HepG2 (cell line): ENCODE data around the gene ZNF20. TPM values are rescaled to one million over a fixed set of nuclear protein-coding genes. Genes with fewer than 3 reads are reported as not detected.

Experiments used
- ATAC-seq: fragments of 200-7000 bp; cut with Tn5 transposase; 3 replicates; pipeline ENCODE4 v1.9.1; 2020; ENCODE audit warnings: mild to moderate bottlenecking, moderate library complexity
- BruUV-seq: library from RNA; stranded (reverse); fragments of 400-500 nt; replicated peaks from 2 replicates; lab custom pipeline; 2021; lab: Mats Ljungman, UMichigan
- CTCF ChIA-PET: fragments of 300-600 bp; formaldehyde crosslinking; extraction: SDS; loops from one replicate; lab custom pipeline; 2021; ENCODE audit warnings: low total read pairs, inconsistent platforms, low intra/inter-chr PET ratio; lab: Yijun Ruan, JAX
- POLR2A ChIA-PET: fragments of 350-600 bp; sonication (Branson Sonifier 250); formaldehyde crosslinking; loops from one replicate; lab custom pipeline; 2020; ENCODE audit warnings: antibody characterized with exemption, inconsistent platforms; lab: Yijun Ruan, JAX
- DNase-seq: peaks from one replicate; pipeline ENCODE4 v3.0.0-alpha.2; 2015; ENCODE audit warnings: low spot score
- FAIRE-seq: peaks from 3 replicates; lab custom pipeline; 2011; peaks lifted over from hg19 to GRCh38; lab: Jason Lieb, UNC
- H2AFZ ChIP-seq: one replicate; pipeline ENCODE4 v1.6.1; 2011; ENCODE audit warnings: low read length, inconsistent platforms
- H3K27ac ChIP-seq: fragments of 300-600 bp; 3 replicates; pipeline ENCODE4 v1.8.0; 2011; ENCODE audit warnings: mixed run types, mild to moderate bottlenecking, mixed read lengths, low read length, inconsistent platforms; ENCODE audit not compliant: insufficient read depth; ENCODE audit errors: extremely low read length
- H3K27me3 ChIP-seq, 2 experiments: fragments of 200-600 bp in 1 of 2; 2 replicates in 1 of 2; 3 replicates in 1 of 2; pipeline versions ENCODE4 v1.6.0 to v1.8.0; 2011; ENCODE audit warnings: low read length in 2 of 2, mild to moderate bottlenecking in 2 of 2, moderate library complexity in 2 of 2, inconsistent platforms in 1 of 2; ENCODE audit not compliant: insufficient read depth in 2 of 2, control insufficient read depth in 1 of 2
- H3K36me3 ChIP-seq, 2 experiments: fragments of 200-600 bp in 1 of 2; replicated peaks in 1 of 2; 2 replicates in 1 of 2; 3 replicates in 1 of 2; pipeline versions ENCODE4 v1.5.1 to v1.8.0; 2011; ENCODE audit warnings: low read length in 2 of 2, inconsistent platforms in 1 of 2; ENCODE audit not compliant: insufficient read depth in 2 of 2, control insufficient read depth in 1 of 2
- H3K4me1 ChIP-seq: 2 replicates; pipeline ENCODE4 v1.5.1; 2012; ENCODE audit warnings: low read length, inconsistent platforms; ENCODE audit not compliant: insufficient read depth
- H3K4me2 ChIP-seq: 2 replicates; pipeline ENCODE4 v1.6.0; 2011; ENCODE audit warnings: low read depth, low read length, inconsistent platforms
- H3K4me3 ChIP-seq, 3 experiments: fragments of 200-600 bp in 1 of 3; sonication (generic), shearing (Covaris generic) in 1 of 3; replicated peaks in 1 of 3; 2 replicates each; pipeline ENCODE4 v1.5.1; 2011 to 2016; ENCODE audit warnings: low read length in 3 of 3, inconsistent platforms in 2 of 3, low read depth in 2 of 3, mild to moderate bottlenecking in 2 of 3, control low read depth in 1 of 3, mixed read lengths in 1 of 3; ENCODE audit not compliant: insufficient read depth in 1 of 3
- H3K79me2 ChIP-seq: one replicate; pipeline ENCODE4 v1.6.1; 2011; ENCODE audit warnings: low read length, inconsistent platforms; ENCODE audit not compliant: insufficient read depth
- H3K9ac ChIP-seq: 2 replicates; pipeline ENCODE4 v1.6.0; 2011; ENCODE audit warnings: mild to moderate bottlenecking, low read depth, low read length, inconsistent platforms; ENCODE audit not compliant: insufficient read depth
- H3K9me3 ChIP-seq: 2 replicates; pipeline ENCODE4 v1.5.1; 2012; ENCODE audit warnings: mild to moderate bottlenecking, low read length
- H4K20me1 ChIP-seq: 2 replicates; pipeline ENCODE4 v1.6.0; 2011; ENCODE audit warnings: inconsistent platforms, mild to moderate bottlenecking, low read length, moderate library complexity; ENCODE audit not compliant: insufficient read depth
- ARNT2 ChIP-seq: sonication (generic); formaldehyde crosslinking; IDR thresholded peaks from 2 replicates; pipeline ENCODE4 v1.8.0; 2022; ENCODE audit warnings: mild to moderate bottlenecking, low read depth, missing genetic modification reagents, moderate library complexity
- HNRNPLL ChIP-seq: fragments of 200-400 bp; formaldehyde crosslinking; IDR thresholded peaks from 2 replicates; pipeline ENCODE4 v1.6.1; 2017; ENCODE audit warnings: mild to moderate bottlenecking, low read depth, low read length; ENCODE audit not compliant: poor library complexity, severe bottlenecking
- NFIB ChIP-seq: sonication (generic); formaldehyde crosslinking; IDR thresholded peaks from 2 replicates; pipeline ENCODE4 v1.9.0; 2021; ENCODE audit warnings: missing genetic modification reagents, mild to moderate bottlenecking, borderline replicate concordance
- NFYB ChIP-seq: sonication (generic); formaldehyde crosslinking; IDR thresholded peaks from 2 replicates; pipeline ENCODE4 v1.4.0; 2020; ENCODE audit warnings: missing genetic modification reagents
- PITX1 ChIP-seq: sonication (generic); formaldehyde crosslinking; IDR thresholded peaks from 2 replicates; pipeline ENCODE4 v1.5.1; 2020; ENCODE audit warnings: mild to moderate bottlenecking, missing genetic modification reagents
- REXO4 ChIP-seq: sonication (generic); formaldehyde crosslinking; IDR thresholded peaks from 2 replicates; pipeline ENCODE4 v1.8.0; 2022; ENCODE audit warnings: missing genetic modification reagents, mild to moderate bottlenecking, borderline replicate concordance
- ZNF232 ChIP-seq: sonication (generic); formaldehyde crosslinking; IDR thresholded peaks from 2 replicates; pipeline ENCODE4 v1.4.0; 2020; ENCODE audit warnings: missing genetic modification reagents, borderline replicate concordance
- WGBS: methylation state at CpG from one replicate; pipeline ENCODE4 v1.1.6; 2017; ENCODE audit warnings: low lambda C conversion rate; 5-methylcytosine and 5-hydroxymethylcytosine counted together
- in situ Hi-C: cut with HindIII; loops from 2 replicates; pipeline ENCODE4 v1.10.0; 2017; ENCODE audit warnings: low pct_unique_long_range_greater_than_20kb; ENCODE audit not compliant: extremely low pct_ligation_motif_present
- intact Hi-C: fragments of 100-400 bp; cut with micrococcal nuclease; formaldehyde crosslinking; loops from one replicate; pipeline ENCODE4 v1.10.0; 2022; ENCODE audit not compliant: unreplicated experiment
- polyA plus RNA-seq, 8 experiments: library from polyadenylated mRNA; depleted of rRNA in 3 of 8; stranded (reverse) in 7 of 8; unstranded in 1 of 8; fragments of >200 nt; fragmentation: Illumina TruSeq in 4 of 8; extraction: Trizol in 4 of 8; gene quantifications; 2 replicates each; pipeline versions ENCODE4 v1.2.1 to v1.2.3, GENCODE V29; 2011 to 2016; ENCODE audit warnings: low read depth in 4 of 8, missing spikeins in 1 of 8, mixed read lengths in 1 of 8; ENCODE audit not compliant: insufficient read depth in 1 of 8
- total RNA-seq, 5 experiments: library from RNA; depleted of rRNA; stranded (reverse); fragments of >200 nt; fragmentation: Illumina TruSeq; extraction: Trizol; gene quantifications; 2 replicates each; pipeline ENCODE4 v1.2.3, GENCODE V29; 2016; ENCODE audit warnings: low read depth in 1 of 5
- TF ChIP-seq, protein P1 (sequence below), 2 experiments: IDR thresholded peaks; 2 replicates each; pipeline ENCODE4 v1.6.1; 2011 to 2012; ENCODE audit warnings: low read length in 2 of 2, borderline replicate concordance in 1 of 2, low read depth in 1 of 2, mild to moderate bottlenecking in 1 of 2, moderate library complexity in 1 of 2
- TF ChIP-seq, protein P2 (sequence below): sonication (generic); formaldehyde crosslinking; IDR thresholded peaks from 2 replicates; pipeline ENCODE4 v1.4.0; 2020; ENCODE audit warnings: missing genetic modification reagents
- TF ChIP-seq, protein P3 (sequence below): sonication (generic); formaldehyde crosslinking; IDR thresholded peaks from 2 replicates; pipeline ENCODE4 v1.8.1; 2023; ENCODE audit warnings: mild to moderate bottlenecking, inconsistent platforms, moderate library complexity, missing genetic modification reagents, borderline replicate concordance
- TF ChIP-seq, protein P4 (sequence below): sonication (generic); formaldehyde crosslinking; IDR thresholded peaks from 2 replicates; pipeline ENCODE4 v1.9.0; 2021; ENCODE audit warnings: missing genetic modification reagents, borderline replicate concordance
- TF ChIP-seq, protein P5 (sequence below): sonication (generic); formaldehyde crosslinking; IDR thresholded peaks from 2 replicates; pipeline ENCODE4 v1.8.0; 2022; ENCODE audit warnings: mild to moderate bottlenecking, missing genetic modification reagents

ZNF20 gene
- total and polyA plus RNA-seq, 2 of the 13 experiments (the other 11 are each of a cell fraction or from before 2014, with no cell fraction given): 1.6 to 8.0 TPM

DNA sequence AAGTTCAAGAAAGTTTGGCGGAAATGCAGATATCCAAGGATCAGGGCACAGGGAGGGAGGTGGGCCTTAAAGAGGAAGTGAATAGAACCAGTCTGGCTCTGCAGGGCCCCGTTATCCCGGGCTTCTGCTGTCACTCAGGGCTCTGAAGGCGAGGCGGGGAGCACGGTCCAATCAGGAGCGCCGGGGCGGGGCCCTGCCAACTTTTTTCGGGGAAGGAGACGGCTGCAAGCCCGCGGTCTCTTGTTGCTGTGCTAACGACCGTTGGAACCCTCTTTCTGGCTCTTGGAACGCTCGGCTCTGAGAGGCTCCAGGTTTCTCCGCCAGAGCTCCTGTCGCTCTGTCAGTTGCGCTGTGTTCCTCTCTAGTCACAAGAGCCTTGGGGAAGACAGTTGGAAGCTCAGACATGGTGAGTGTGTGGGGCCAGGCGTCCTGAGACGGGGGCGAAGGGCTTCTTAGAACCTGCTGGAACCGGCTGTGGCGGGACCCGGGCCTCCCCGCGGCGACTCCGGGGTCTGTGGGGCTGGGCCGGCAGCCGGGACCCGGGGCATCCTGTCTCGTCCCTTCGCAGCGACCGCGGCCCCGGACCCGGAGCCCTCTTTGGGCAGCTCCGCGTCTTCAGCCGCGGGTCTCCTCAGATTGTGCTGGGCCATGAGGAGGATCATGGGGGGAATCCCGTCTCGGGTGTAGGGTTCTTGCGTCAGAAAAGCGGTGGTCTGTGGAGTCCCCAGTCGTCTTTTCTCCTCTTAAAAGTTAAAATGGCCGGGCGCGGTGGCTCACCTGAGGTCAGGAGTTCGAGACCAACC lies 47.9 kb downstream of the ZNF20 start:
- Histone ChIP-seq H3K9me3 (0 out of 2 replicates have a peak, but pooled peaks cover 5% of the 10 kb centered on the region), H3K4me2 (peak overlapping the region; percentile 36), H3K27me3 (no peaks in the 10 kb centered on the region), H3K79me2 (peaks cover 2% of the 10 kb centered on the region), H3K4me3 (peak overlapping the region; percentile 68 to 79 (median 76)), H4K20me1 (no peaks in the 10 kb centered on the region), H3K36me3 (no peaks in the 10 kb centered on the region), H3K27ac (peak overlapping the region; percentile 81), H3K9ac (peak overlapping the region; percentile 72), H3K4me1 (peaks cover 17% of the 10 kb centered on the region), H2AFZ (no peak overlapping the region)
- intact Hi-C loops: no loop called here
- peak; percentile 72 for DNase-seq
- peak; percentile 95 for ATAC-seq
- in situ Hi-C loops: loop anchor here (5.0 kb wide), 1 partner anchor 50 kb away; the partner anchor contains the start of gene ZNF20
- FAIRE-seq: no peak
- ChIA-PET CTCF (interaction anchor here (3.0 to 3.1 kb wide), 2 partner anchors 45 to 49 kb away, joined by 28 to 29 read pairs; partner anchors contain the start of gene ZNF20), POLR2A (interaction anchor here (1.0 kb wide), 1 partner anchor 40 kb away, joined by 5 read pairs; the partner anchor contains the start of gene ZNF878)
- TSS peak; percentile 84 for BruUV-seq
- WGBS: 46% methylated on average over 12 of the region's 53 CpGs
- TF ChIP-seq NFYB (peak; percentile 86), HNRNPLL (peak; percentile 9), ZNF232 (CRISPR knock-in tag) (no peak), NFIB (no peak), ARNT2 (CRISPR knock-in tag) (0 out of 2 replicates have a peak, but pooled peaks have one; percentile 26), REXO4 (CRISPR knock-in tag) (no peak), PITX1 (CRISPR knock-in tag) (no peak)
- TF ChIP-seq, protein P1, sequence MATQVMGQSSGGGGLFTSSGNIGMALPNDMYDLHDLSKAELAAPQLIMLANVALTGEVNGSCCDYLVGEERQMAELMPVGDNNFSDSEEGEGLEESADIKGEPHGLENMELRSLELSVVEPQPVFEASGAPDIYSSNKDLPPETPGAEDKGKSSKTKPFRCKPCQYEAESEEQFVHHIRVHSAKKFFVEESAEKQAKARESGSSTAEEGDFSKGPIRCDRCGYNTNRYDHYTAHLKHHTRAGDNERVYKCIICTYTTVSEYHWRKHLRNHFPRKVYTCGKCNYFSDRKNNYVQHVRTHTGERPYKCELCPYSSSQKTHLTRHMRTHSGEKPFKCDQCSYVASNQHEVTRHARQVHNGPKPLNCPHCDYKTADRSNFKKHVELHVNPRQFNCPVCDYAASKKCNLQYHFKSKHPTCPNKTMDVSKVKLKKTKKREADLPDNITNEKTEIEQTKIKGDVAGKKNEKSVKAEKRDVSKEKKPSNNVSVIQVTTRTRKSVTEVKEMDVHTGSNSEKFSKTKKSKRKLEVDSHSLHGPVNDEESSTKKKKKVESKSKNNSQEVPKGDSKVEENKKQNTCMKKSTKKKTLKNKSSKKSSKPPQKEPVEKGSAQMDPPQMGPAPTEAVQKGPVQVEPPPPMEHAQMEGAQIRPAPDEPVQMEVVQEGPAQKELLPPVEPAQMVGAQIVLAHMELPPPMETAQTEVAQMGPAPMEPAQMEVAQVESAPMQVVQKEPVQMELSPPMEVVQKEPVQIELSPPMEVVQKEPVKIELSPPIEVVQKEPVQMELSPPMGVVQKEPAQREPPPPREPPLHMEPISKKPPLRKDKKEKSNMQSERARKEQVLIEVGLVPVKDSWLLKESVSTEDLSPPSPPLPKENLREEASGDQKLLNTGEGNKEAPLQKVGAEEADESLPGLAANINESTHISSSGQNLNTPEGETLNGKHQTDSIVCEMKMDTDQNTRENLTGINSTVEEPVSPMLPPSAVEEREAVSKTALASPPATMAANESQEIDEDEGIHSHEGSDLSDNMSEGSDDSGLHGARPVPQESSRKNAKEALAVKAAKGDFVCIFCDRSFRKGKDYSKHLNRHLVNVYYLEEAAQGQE (IDR thresholded peaks at IDR 0.05; ENCODE audit: borderline replicate concordance in 1 of 2, low read depth in 1 of 2, low read length in 2 of 2): 0 out of 4 replicates have a peak, but pooled peaks of 1 of the 2 experiments have one; percentile 18
- TF ChIP-seq, protein P2, sequence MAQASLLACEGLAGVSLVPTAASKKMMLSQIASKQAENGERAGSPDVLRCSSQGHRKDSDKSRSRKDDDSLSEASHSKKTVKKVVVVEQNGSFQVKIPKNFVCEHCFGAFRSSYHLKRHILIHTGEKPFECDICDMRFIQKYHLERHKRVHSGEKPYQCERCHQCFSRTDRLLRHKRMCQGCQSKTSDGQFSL (CRISPR knock-in tag): no peak
- TF ChIP-seq, protein P3, sequence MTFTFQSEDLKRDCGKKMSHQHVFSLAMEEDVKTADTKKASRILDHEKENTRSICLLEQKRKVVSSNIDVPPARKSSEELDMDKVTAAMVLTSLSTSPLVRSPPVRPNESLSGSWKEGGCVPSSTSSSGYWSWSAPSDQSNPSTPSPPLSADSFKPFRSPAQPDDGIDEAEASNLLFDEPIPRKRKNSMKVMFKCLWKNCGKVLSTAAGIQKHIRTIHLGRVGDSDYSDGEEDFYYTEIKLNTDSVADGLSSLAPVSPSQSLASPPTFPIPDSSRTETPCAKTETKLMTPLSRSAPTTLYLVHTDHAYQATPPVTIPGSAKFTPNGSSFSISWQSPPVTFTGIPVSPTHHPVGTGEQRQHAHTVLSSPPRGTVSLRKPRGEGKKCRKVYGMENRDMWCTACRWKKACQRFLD: 0 out of 2 replicates have a peak, but pooled peaks have one; percentile 47
- TF ChIP-seq, protein P4, sequence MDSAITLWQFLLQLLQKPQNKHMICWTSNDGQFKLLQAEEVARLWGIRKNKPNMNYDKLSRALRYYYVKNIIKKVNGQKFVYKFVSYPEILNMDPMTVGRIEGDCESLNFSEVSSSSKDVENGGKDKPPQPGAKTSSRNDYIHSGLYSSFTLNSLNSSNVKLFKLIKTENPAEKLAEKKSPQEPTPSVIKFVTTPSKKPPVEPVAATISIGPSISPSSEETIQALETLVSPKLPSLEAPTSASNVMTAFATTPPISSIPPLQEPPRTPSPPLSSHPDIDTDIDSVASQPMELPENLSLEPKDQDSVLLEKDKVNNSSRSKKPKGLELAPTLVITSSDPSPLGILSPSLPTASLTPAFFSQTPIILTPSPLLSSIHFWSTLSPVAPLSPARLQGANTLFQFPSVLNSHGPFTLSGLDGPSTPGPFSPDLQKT: no peak
- TF ChIP-seq, protein P5, sequence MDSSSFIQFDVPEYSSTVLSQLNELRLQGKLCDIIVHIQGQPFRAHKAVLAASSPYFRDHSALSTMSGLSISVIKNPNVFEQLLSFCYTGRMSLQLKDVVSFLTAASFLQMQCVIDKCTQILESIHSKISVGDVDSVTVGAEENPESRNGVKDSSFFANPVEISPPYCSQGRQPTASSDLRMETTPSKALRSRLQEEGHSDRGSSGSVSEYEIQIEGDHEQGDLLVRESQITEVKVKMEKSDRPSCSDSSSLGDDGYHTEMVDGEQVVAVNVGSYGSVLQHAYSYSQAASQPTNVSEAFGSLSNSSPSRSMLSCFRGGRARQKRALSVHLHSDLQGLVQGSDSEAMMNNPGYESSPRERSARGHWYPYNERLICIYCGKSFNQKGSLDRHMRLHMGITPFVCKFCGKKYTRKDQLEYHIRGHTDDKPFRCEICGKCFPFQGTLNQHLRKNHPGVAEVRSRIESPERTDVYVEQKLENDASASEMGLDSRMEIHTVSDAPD: no peak
